ENCODE measurements around the gene PCDHA9. TPM values are rescaled to one million over a fixed set of nuclear protein-coding genes. Genes with fewer than 3 reads are reported as not detected.

Gene PCDHA9
- total RNA-seq, 1 experiment from 2014 or later, result 0.55 TPM

DNA sequence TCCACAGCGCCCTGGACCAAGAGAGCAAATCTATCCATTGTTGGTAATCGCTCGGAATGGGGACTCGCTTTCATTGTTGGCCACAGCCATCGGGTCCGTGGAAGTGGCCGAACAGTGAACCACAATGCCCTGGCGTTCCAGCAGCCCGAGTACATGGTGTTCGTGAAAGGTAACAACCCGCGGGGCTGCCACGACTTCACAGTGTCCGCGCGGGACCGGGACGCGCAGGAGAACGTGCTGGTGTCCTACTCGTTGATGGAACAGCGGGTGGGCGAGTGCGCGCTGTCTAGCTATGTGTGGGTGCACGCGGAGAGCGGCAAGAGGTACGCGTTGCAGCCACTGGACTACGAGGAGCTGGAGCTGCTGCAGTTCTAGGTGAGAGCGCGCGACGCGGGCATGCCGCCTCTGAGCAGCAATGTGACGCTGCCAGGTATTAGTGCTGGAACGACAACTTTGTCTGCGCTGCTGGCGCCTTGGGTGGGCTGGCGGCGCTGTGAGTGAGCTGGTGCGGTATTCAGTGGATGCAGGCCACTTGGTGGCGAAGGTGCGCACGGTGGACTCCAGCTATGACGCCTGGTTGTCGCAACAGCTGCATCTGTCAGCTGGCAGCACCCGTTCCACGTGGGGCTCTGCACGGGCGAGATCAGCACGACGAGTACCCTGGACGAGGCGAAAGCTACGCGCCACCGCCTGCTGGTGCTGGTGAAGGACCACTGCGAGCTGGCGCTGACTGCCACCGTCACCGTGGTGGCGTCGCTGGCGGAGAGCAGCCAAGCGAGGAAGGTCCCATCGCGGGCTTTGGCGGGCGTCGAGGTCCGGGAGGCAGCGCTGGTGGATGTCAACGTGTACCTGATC, 14.5 kb downstream of the PCDHA9 start:
- peaks cover 0 to 6% of the 10 kb centered on the region in 2 experiments; a peak in 1 of 4 replicates for H3K4me1 Mint-ChIP-seq
- H3K14ac ChIP-seq (ENCODE audit: insufficient read depth, low read length), result no peak overlapping the region
- H3K23ac ChIP-seq (ENCODE audit: insufficient read length, low read depth, low read length), result no peak overlapping the region
- no peak overlapping the region for H2BK20ac ChIP-seq (ENCODE audit: low read depth, low read length, poor library complexity, severe bottlenecking)
- H2BK15ac ChIP-seq (ENCODE audit: low read depth, low read length), result no peak overlapping the region
- H3K27me3 Mint-ChIP-seq (ENCODE audit: low read depth), result no peaks in the 10 kb centered on the region
- no peak overlapping the region for H2BK120ac ChIP-seq (ENCODE audit: low read depth, low read length, poor library complexity, severe bottlenecking)
- H4K20me1 ChIP-seq (ENCODE audit: control insufficient read depth, insufficient read depth, insufficient read length), result no peaks in the 10 kb centered on the region
- no peak overlapping the region for H3K18ac ChIP-seq (ENCODE audit: insufficient read length, low read depth, low read length)
- H3K23me2 ChIP-seq (ENCODE audit: insufficient read length, low read depth, low read length, poor library complexity, severe bottlenecking), result no peaks in the 10 kb centered on the region
- H3K9me3 Mint-ChIP-seq, result peaks cover 26 to 35% of the 10 kb centered on the region in 2 experiments
- peaks cover 9% of the 10 kb centered on the region for H3K9me3 ChIP-seq (ENCODE audit: control insufficient read depth, low read depth, low read length)
- no peak overlapping the region for H2BK12ac ChIP-seq (ENCODE audit: insufficient read length, low read depth, low read length)
- peaks cover 35 to 48% (median 41%) of the 10 kb centered on the region in 3 experiments for H3K36me3 Mint-ChIP-seq (ENCODE audit: insufficient read depth in 1 of 3, low read depth in 3 of 3)
- no peaks in the 10 kb centered on the region for H3K79me1 ChIP-seq (ENCODE audit: insufficient read depth, low read depth, low read length, poor library complexity, severe bottlenecking)
- no peak overlapping the region for H3K9ac ChIP-seq (ENCODE audit: extremely low read depth, insufficient read length, low read length)
- H3K27me3 ChIP-seq (ENCODE audit: insufficient read depth, low read length), result no peaks in the 10 kb centered on the region
- no peak overlapping the region for H3K4ac ChIP-seq (ENCODE audit: low read depth, low read length)
- no peak overlapping the region for H3K27ac ChIP-seq (ENCODE audit: insufficient read length, low read depth, low read length)
- H4K8ac ChIP-seq (replicated peaks; ENCODE audit: insufficient read length, low read depth, low read length), result no peak overlapping the region
- no peak overlapping the region for H2AFZ ChIP-seq (ENCODE audit: low read length)
- no peaks in the 10 kb centered on the region for H3K4me1 ChIP-seq (ENCODE audit: insufficient read depth, low read length)
- no peaks in the 10 kb centered on the region for H3K79me2 ChIP-seq (ENCODE audit: insufficient read depth, low read length)
- no peak overlapping the region for H2AK5ac ChIP-seq (ENCODE audit: insufficient read length, low read length)
- H3K4me3 Mint-ChIP-seq, result no peak overlapping the region
- H2BK5ac ChIP-seq (ENCODE audit: insufficient read length, low read length), result no peak overlapping the region
- no peak overlapping the region for H4K91ac ChIP-seq (ENCODE audit: insufficient read length, low read depth, low read length)
- H3T11ph ChIP-seq (ENCODE audit: low read length), result no peak overlapping the region
- WGBS (ENCODE audit: extremely low coverage, insufficient read length, low lambda C conversion rate), result no CpG with 5 or more reads among the region's 76 CpGs
- H3K56ac ChIP-seq (ENCODE audit: insufficient read length, low read depth, low read length), result no peak overlapping the region
- no peak for DNase-seq
- H3K27ac Mint-ChIP-seq, result no peak overlapping the region; a peak in 1 of 7 replicates
- TF ChIP-seq, protein P1, sequence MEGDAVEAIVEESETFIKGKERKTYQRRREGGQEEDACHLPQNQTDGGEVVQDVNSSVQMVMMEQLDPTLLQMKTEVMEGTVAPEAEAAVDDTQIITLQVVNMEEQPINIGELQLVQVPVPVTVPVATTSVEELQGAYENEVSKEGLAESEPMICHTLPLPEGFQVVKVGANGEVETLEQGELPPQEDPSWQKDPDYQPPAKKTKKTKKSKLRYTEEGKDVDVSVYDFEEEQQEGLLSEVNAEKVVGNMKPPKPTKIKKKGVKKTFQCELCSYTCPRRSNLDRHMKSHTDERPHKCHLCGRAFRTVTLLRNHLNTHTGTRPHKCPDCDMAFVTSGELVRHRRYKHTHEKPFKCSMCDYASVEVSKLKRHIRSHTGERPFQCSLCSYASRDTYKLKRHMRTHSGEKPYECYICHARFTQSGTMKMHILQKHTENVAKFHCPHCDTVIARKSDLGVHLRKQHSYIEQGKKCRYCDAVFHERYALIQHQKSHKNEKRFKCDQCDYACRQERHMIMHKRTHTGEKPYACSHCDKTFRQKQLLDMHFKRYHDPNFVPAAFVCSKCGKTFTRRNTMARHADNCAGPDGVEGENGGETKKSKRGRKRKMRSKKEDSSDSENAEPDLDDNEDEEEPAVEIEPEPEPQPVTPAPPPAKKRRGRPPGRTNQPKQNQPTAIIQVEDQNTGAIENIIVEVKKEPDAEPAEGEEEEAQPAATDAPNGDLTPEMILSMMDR (conservative IDR thresholded peaks at IDR 0.05), result no peak
- H3K4me2 ChIP-seq (ENCODE audit: insufficient read depth, insufficient read length, low read length), result no peak overlapping the region
- no peak overlapping the region for H4K5ac ChIP-seq (ENCODE audit: insufficient read length, low read depth, low read length)

All from H9 (cell line).